ENCODE measurements around the gene MID1IP1.

DNA sequence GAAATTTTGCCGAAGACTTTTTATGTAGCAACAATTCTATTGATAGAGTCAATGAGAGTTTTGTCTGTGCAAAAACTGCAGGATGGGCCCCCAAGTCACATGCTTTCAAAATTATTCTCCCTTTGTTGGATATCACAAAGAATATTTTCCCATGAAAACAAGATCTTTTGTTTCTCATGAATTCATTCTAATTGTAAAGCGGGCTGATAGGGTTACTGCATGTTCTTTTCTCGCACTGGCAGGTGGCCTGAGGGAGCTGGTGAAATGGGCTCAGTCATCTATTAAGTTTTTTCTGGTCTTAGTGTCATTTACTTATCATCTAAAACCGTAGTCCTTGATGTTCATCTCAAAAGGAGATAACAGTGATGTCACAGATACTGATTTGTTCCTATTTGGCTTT is 44.2 kb downstream of the MID1IP1 start:
- TF ChIP-seq, protein P1, sequence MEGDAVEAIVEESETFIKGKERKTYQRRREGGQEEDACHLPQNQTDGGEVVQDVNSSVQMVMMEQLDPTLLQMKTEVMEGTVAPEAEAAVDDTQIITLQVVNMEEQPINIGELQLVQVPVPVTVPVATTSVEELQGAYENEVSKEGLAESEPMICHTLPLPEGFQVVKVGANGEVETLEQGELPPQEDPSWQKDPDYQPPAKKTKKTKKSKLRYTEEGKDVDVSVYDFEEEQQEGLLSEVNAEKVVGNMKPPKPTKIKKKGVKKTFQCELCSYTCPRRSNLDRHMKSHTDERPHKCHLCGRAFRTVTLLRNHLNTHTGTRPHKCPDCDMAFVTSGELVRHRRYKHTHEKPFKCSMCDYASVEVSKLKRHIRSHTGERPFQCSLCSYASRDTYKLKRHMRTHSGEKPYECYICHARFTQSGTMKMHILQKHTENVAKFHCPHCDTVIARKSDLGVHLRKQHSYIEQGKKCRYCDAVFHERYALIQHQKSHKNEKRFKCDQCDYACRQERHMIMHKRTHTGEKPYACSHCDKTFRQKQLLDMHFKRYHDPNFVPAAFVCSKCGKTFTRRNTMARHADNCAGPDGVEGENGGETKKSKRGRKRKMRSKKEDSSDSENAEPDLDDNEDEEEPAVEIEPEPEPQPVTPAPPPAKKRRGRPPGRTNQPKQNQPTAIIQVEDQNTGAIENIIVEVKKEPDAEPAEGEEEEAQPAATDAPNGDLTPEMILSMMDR (IDR thresholded peaks at IDR 0.05; ENCODE audit: low read depth, low read length) = no peak
- no peak for TF ChIP-seq POLR2A (IDR thresholded peaks at IDR 0.05; ENCODE audit: extremely low read depth, insufficient read length)
- TF ChIP-seq, protein P2, sequence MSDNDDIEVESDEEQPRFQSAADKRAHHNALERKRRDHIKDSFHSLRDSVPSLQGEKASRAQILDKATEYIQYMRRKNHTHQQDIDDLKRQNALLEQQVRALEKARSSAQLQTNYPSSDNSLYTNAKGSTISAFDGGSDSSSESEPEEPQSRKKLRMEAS (IDR thresholded peaks at IDR 0.05; ENCODE audit: low read depth, low read length) = no peak
